Panc1 (cell line): ENCODE measurements around the gene SAMD4A. TPM values are rescaled to one million over a fixed set of nuclear protein-coding genes. Genes with fewer than 3 reads are reported as not detected.

Experiments
- ATAC-seq: fragments of 200-7000 bp; cut with Tn5 transposase; 2 replicates; pipeline ENCODE4 v1.9.1; 2020; ENCODE audit warnings: mild to moderate bottlenecking, moderate library complexity
- Bru-seq: library from RNA; stranded (reverse); fragments of 400-500 nt; gene quantifications from one replicate; lab custom pipeline; 2021; lab: Mats Ljungman, UMichigan
- BruChase-seq, 2 experiments: library from RNA; stranded (reverse); fragments of 400-500 nt; gene quantifications; one replicate each; lab custom pipeline; 2021; lab: Mats Ljungman, UMichigan
- BruUV-seq: library from RNA; stranded (reverse); fragments of 400-500 nt; replicated peaks from 2 replicates; lab custom pipeline; 2021; lab: Mats Ljungman, UMichigan
- CTCF ChIA-PET: fragments of 300-600 bp; sonication (Branson Sonifier 250); formaldehyde crosslinking; loops from one replicate; lab custom pipeline; 2022; ENCODE audit warnings: antibody characterized with exemption; lab: Charles Lee
- POLR2A ChIA-PET: fragments of 300-600 bp; sonication (Branson Sonifier 250); formaldehyde crosslinking; loops from one replicate; lab custom pipeline; 2022; ENCODE audit warnings: antibody characterized with exemption; lab: Charles Lee
- DNase-seq: peaks from one replicate; pipeline ENCODE4 v3.0.0-alpha.2; 2010; ENCODE audit warnings: low read depth, low spot score
- H3K27ac ChIP-seq: 2 replicates; pipeline ENCODE4 v1.5.1; 2011; ENCODE audit warnings: mild to moderate bottlenecking, low read length, inconsistent platforms
- H3K27me3 ChIP-seq: fragments of 200-500 bp; sonication (Bioruptor generic); 2 replicates; pipeline ENCODE4 v1.6.0; 2014; ENCODE audit warnings: low read length, inconsistent platforms; ENCODE audit not compliant: control insufficient read depth, insufficient read depth
- H3K36me3 ChIP-seq: fragments of 200-500 bp; sonication (Bioruptor generic); 2 replicates; pipeline ENCODE4 v1.5.1; 2014; ENCODE audit warnings: inconsistent platforms, mild to moderate bottlenecking, low read length, moderate library complexity; ENCODE audit not compliant: control insufficient read depth, insufficient read depth
- H3K4me1 ChIP-seq: 2 replicates; pipeline ENCODE4 v1.5.1; 2011; ENCODE audit warnings: inconsistent platforms, mild to moderate bottlenecking, low read length, moderate library complexity; ENCODE audit not compliant: control insufficient read depth, insufficient read depth
- H3K4me3 ChIP-seq, 2 experiments: 2 replicates each; pipeline ENCODE4 v1.5.1; 2011 to 2012; ENCODE audit warnings: low read depth in 2 of 2, low read length in 2 of 2, mild to moderate bottlenecking in 2 of 2, inconsistent platforms in 1 of 2, moderate library complexity in 1 of 2
- H3K9me3 ChIP-seq: fragments of 200-500 bp; sonication (Bioruptor generic); 2 replicates; pipeline ENCODE4 v1.5.1; 2014; ENCODE audit warnings: low read depth, mild to moderate bottlenecking, inconsistent platforms, low read length, moderate library complexity; ENCODE audit not compliant: control insufficient read depth, insufficient read depth
- CTCF ChIP-seq: fragments of 450-650 bp; IDR thresholded peaks from 2 replicates; pipeline ENCODE4 v1.5.1; 2017; ENCODE audit warnings: mild to moderate bottlenecking
- POLR2AphosphoS5 ChIP-seq: IDR thresholded peaks from 2 replicates; pipeline ENCODE4 v1.6.1; 2012; ENCODE audit warnings: mild to moderate bottlenecking, low read depth, low read length, moderate library complexity
- REST ChIP-seq, 2 experiments: IDR thresholded peaks; 2 replicates each; pipeline ENCODE4 v1.6.1; 2011 to 2012; ENCODE audit warnings: low read depth in 2 of 2, control low read depth in 1 of 2, low read length in 1 of 2, mild to moderate bottlenecking in 1 of 2, moderate library complexity in 1 of 2; ENCODE audit not compliant: insufficient read depth in 1 of 2
- SIN3A ChIP-seq: IDR thresholded peaks from 2 replicates; pipeline ENCODE4 v1.6.1; 2012; ENCODE audit warnings: low read depth, mild to moderate bottlenecking, low read length, moderate library complexity, borderline replicate concordance; ENCODE audit not compliant: insufficient read depth
- TCF7L2 ChIP-seq: IDR thresholded peaks from 2 replicates; pipeline ENCODE4 v1.6.1; 2011; ENCODE audit warnings: mild to moderate bottlenecking, low read depth, low read length, inconsistent platforms
- in situ Hi-C: cut with HindIII; loops from 2 replicates; pipeline ENCODE4 v1.10.0; 2016; ENCODE audit warnings: low sequenced_read_pairs, low pct_unique_long_range_greater_than_20kb
- intact Hi-C: fragments of 100-400 bp; cut with micrococcal nuclease; formaldehyde crosslinking; loops from one replicate; pipeline ENCODE4 v1.10.0; 2022; ENCODE audit not compliant: unreplicated experiment
- long read RNA-seq: library from polyadenylated mRNA; unstranded; transcript quantifications from one replicate; pipeline ENCODE4 v2.0.0, GENCODE V29; 2021; ENCODE audit not compliant: unreplicated experiment
- polyA plus RNA-seq: library from polyadenylated mRNA; unstranded; fragments of >200 nt; gene quantifications from one replicate; pipeline ENCODE4 v1.2.1, GENCODE V29; 2012; ENCODE audit warnings: missing spikeins; ENCODE audit not compliant: insufficient read length
- total RNA-seq: library from RNA; stranded (reverse); gene quantifications from one replicate; pipeline ENCODE4 v1.2.1, GENCODE V29; 2021; ENCODE audit not compliant: unreplicated experiment

SAMD4A gene
- total RNA-seq: 15.2 TPM
- 9.0 TPM for polyA plus RNA-seq
- percentile 79 among the genes with signal in this experiment for Bru-seq, nascent RNA
- BruChase-seq, experiment 1, labeled RNA remaining after a 2-hour chase: percentile 87 among the genes with signal in this experiment
- BruChase-seq, experiment 2, labeled RNA remaining after a 6-hour chase: percentile 84 among the genes with signal in this experiment
- long read RNA-seq, partial matches to known transcripts: 4 of 10 reads
- long read RNA-seq, other reads (novel, unspliced or antisense): 6 of 10 reads

- H3K27ac ChIP-seq: peak within 1 kb of the TSS; percentile 84
- intact Hi-C loops: loop anchor here (5.0 to 10.0 kb wide), 3 partner anchors 71 to 328 kb away; no protein-coding TSS in a partner anchor
- no peaks in the 10 kb centered on the region; the same call in 1 of the 2 replicates for H3K9me3 ChIP-seq
- ATAC-seq (peak; percentile 67), DNase-seq (no peak)
- ChIA-PET POLR2A (no interaction called here), CTCF (interaction anchor here (0.6 to 1.0 kb wide), 4 partner anchors 77 to 236 kb away, joined by 3 to 4 read pairs (median 3); no protein-coding TSS in a partner anchor)
- peak within 1 kb of the TSS; percentile 64 to 79 for H3K4me3 ChIP-seq
- H3K4me1 ChIP-seq: peaks cover 22% of the 10 kb centered on the region
- no peaks in the 10 kb centered on the region for H3K27me3 ChIP-seq
- H3K36me3 ChIP-seq: no peaks in the 10 kb centered on the region
- in situ Hi-C loops: no loop called here
- TF ChIP-seq REST (IDR thresholded peaks at IDR 0.05; ENCODE audit: insufficient read depth in 1 of 2, low read depth in 2 of 2, low read length in 1 of 2): no peak
- peak; percentile 52 for TF ChIP-seq CTCF
- TF ChIP-seq POLR2AphosphoS5: no peak
- TF ChIP-seq TCF7L2: no peak
- 0 out of 2 replicates have a peak, but pooled peaks have one; percentile 33 for TF ChIP-seq SIN3A
- no TSS peak for BruUV-seq
Measured at GRCh38 chr14:54566410-54567223, at the start of gene SAMD4A. Gene SAMD4A (plus strand): TSS chr14:54567128. CDS start chr14:54567917, 789 bp downstream.

GRCh38 chr14:54524410-54524809 lies 42.5 kb upstream of the SAMD4A start:
- DNase-seq: no peak
- no peaks in the 10 kb centered on the region for H3K27me3 ChIP-seq
- ChIA-PET POLR2A (no interaction called here), CTCF (no interaction called here)
- H3K9me3 ChIP-seq: no peaks in the 10 kb centered on the region
- no TSS peak for BruUV-seq
- intact Hi-C loops: no loop called here
- no peak for TF ChIP-seq TCF7L2
- no peak for TF ChIP-seq CTCF
- no peak for TF ChIP-seq SIN3A
- no peak for TF ChIP-seq REST (IDR thresholded peaks at IDR 0.05; ENCODE audit: insufficient read depth in 1 of 2, low read depth in 2 of 2, low read length in 1 of 2)
- TF ChIP-seq POLR2AphosphoS5: no peak
- no peaks in the 10 kb centered on the region for H3K4me1 ChIP-seq
- H3K4me3 ChIP-seq: no peak overlapping the region
- no peaks in the 10 kb centered on the region; the same call in 1 of the 2 replicates for H3K36me3 ChIP-seq
- no peak for ATAC-seq
- in situ Hi-C loops: no loop called here
- H3K27ac ChIP-seq: no peak overlapping the region
